ENCODE data around the gene WARS2.

The WARS2 gene

GRCh38 chr1:119108988-119109387 is 31.5 kb downstream of the WARS2 start:
- H3K4me3 ChIP-seq (ENCODE audit: low read depth, low read length), result no peak overlapping the region
- no peaks in the 10 kb centered on the region for H3K4me1 ChIP-seq
- no peak overlapping the region for H3K27ac ChIP-seq
- H3K9ac ChIP-seq, result no peak overlapping the region
- no peaks in the 10 kb centered on the region for H3K27me3 ChIP-seq (ENCODE audit: control insufficient read depth, insufficient read depth, low read length)
- H3K9me3 ChIP-seq (ENCODE audit: control insufficient read depth, low read length), result no peaks in the 10 kb centered on the region
- H3K79me2 ChIP-seq, result no peaks in the 10 kb centered on the region
- H3K36me3 ChIP-seq (ENCODE audit: control insufficient read depth, insufficient read depth, low read length), result no peaks in the 10 kb centered on the region
- no peak overlapping the region for H3K4me2 ChIP-seq (ENCODE audit: low read length)
- TF ChIP-seq CTCF (IDR thresholded peaks at IDR 0.05), result no peak
- no peak overlapping the region for H2AFZ ChIP-seq

- Histone ChIP-seq H3K9me3 (ENCODE audit: control insufficient read depth, low read length) (no peaks in the 10 kb centered on the region), H3K36me3 (ENCODE audit: control insufficient read depth, insufficient read depth, low read length) (no peaks in the 10 kb centered on the region), H3K4me2 (ENCODE audit: low read length) (no peak overlapping the region), H3K27ac (no peak overlapping the region), H3K27me3 (ENCODE audit: control insufficient read depth, insufficient read depth, low read length) (no peaks in the 10 kb centered on the region), H3K4me3 (ENCODE audit: low read depth, low read length) (no peak overlapping the region), H2AFZ (no peak overlapping the region), H3K79me2 (no peaks in the 10 kb centered on the region), H3K4me1 (no peaks in the 10 kb centered on the region), H3K9ac (no peak overlapping the region)
- no peak for TF ChIP-seq CTCF (IDR thresholded peaks at IDR 0.05)
These were observed 36.7 kb downstream of the WARS2 start for GRCh38 chr1:119103764-119104163.

- no peak overlapping the region for H3K9ac ChIP-seq
- no peak overlapping the region for H3K4me3 ChIP-seq (ENCODE audit: low read depth, low read length)
- no peaks in the 10 kb centered on the region for H3K79me2 ChIP-seq
- no peak overlapping the region for H3K4me2 ChIP-seq (ENCODE audit: low read length)
- H3K36me3 ChIP-seq (ENCODE audit: control insufficient read depth, insufficient read depth, low read length), result no peaks in the 10 kb centered on the region
- no peaks in the 10 kb centered on the region for H3K27me3 ChIP-seq (ENCODE audit: control insufficient read depth, insufficient read depth, low read length)
- no peak overlapping the region for H2AFZ ChIP-seq
- H3K9me3 ChIP-seq (ENCODE audit: control insufficient read depth, low read length), result no peaks in the 10 kb centered on the region
- TF ChIP-seq CTCF (IDR thresholded peaks at IDR 0.05), result no peak
- H3K4me1 ChIP-seq, result no peaks in the 10 kb centered on the region
- H3K27ac ChIP-seq, result peak overlapping the region; percentile 19
These were observed 38.4 kb downstream of the WARS2 start for GRCh38 chr1:119102051-119102450.

GRCh38 chr1:119101563-119101962 is 38.9 kb downstream of the WARS2 start:
- H3K27ac ChIP-seq, result no peak overlapping the region

More at GRCh38 chr1:119101563-119101962, 38.9 kb downstream of the WARS2 start:
- Histone ChIP-seq H3K4me2 (ENCODE audit: low read length) (no peak overlapping the region), H2AFZ (no peak overlapping the region), H3K9ac (no peak overlapping the region), H3K4me1 (no peaks in the 10 kb centered on the region), H3K4me3 (ENCODE audit: low read depth, low read length) (no peak overlapping the region), H3K79me2 (no peaks in the 10 kb centered on the region), H3K36me3 (ENCODE audit: control insufficient read depth, insufficient read depth, low read length) (no peaks in the 10 kb centered on the region), H3K27me3 (ENCODE audit: control insufficient read depth, insufficient read depth, low read length) (no peaks in the 10 kb centered on the region), H3K9me3 (ENCODE audit: control insufficient read depth, low read length) (no peaks in the 10 kb centered on the region)
- TF ChIP-seq CTCF (IDR thresholded peaks at IDR 0.05), result no peak

All from parathyroid adenoma (tissue), 2 donors.